Loucy (cell line): Measurements from ENCODE around the gene KDM5A.

ENCODE experiments used
- CTCF ChIP-seq: fragments of 200-600 bp; sonication (generic); conservative IDR thresholded peaks from 2 replicates; pipeline ENCODE4 v1.5.1; 2014; ENCODE audit warnings: mild to moderate bottlenecking, antibody characterized with exemption, low read length
- EZH2phosphoT487 ChIP-seq: fragments of 200-600 bp; IDR thresholded peaks from 2 replicates; pipeline ENCODE4 v1.6.1; 2018; ENCODE audit warnings: antibody characterized with exemption, mild to moderate bottlenecking, moderate library complexity, borderline replicate concordance

DNA sequence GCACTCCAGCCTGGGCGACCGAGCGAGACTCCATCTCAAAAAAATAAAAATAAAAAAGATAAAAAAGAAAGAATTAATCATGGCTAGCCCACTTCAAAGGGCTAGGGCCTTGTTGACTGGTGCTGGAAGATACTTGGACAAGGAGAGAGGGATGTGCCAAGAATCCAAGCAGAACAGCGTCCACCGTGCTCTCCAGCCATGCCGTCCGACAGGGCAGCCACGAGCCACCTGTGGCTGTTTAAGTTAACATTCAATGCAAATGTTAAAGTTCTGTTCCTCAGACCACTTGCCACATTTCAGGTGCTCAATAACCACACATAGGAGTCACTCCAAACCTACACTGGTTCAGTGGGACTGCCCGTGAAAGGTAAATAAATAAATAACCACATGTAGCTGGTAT, 147.9 kb downstream of the KDM5A start:
- TF ChIP-seq CTCF (no peak), EZH2phosphoT487 (no peak)
